Measurements from ENCODE around the gene DHRS3.

Gene DHRS3

GRCh38 chr1:12637693-12638092 is 19.7 kb upstream of the DHRS3 start:
- no peak for DNase-seq

DNA sequence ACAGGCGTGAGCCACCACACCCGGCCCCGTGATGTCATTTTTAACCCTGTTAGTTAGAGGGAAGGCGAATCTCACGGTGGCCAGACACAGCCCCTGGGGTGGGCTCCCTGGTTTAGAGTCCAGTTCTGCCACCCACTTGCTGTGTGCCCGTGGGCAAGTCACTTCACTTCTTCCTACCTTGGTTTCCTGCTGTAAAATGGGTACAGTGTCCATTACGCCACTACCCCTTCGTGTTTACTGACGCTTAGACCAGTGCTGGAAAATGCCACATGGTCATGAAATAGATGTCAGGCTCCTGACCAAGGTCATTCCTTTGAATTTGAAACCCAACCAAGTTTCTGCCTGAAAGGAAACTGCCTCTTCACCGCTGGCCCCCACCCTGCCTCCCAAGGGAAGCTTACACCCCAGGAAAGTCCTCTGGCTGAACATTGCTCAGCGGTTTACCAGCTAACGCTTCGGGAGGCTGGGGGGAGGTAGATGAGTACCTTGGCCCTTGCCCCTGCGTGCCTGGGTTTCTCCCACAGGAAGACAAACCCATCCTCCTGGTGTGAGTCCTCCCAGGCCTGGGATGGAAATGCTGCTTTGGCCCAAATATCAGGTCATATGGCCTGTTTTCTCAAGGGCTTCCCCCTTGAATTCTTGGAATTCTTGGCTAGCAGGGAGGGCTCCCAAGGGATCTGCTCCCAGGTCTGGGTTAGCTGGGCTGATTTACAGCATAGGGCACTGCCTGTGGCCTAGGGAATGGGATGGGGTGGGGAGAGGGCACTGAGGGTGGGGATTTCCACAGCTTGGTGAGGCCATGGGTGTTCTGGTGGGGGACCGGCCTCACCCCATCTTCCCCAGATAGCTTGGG is 18.3 kb upstream of the DHRS3 start:
- DNase-seq, result no peak

GRCh38 chr1:12634696-12635202 is 16.7 kb upstream of the DHRS3 start:
- no peak for DNase-seq

DNA sequence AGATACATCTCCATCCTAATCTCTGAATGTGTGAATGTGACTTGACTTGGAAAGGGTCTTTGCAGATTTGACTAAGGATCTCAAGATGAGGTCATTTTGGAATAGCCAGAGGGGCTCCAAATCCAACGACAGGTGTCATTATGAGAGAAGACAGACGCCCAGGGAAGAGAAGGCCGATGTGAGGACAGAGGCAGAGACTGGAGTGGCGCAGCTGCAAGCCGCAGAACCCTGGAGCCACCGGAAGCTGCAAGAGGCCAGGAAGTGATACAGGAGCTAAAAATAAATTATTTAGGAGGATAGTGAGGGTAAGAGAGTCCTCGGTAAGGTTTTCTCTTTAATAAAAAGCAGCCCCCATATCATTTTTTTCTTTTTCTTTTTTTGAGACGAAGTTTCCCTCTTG is 16.1 kb upstream of the DHRS3 start:
- DNase-seq, result no peak

GRCh38 chr1:12631571-12631970 is 13.6 kb upstream of the DHRS3 start:
- DNase-seq, result no peak

DNA sequence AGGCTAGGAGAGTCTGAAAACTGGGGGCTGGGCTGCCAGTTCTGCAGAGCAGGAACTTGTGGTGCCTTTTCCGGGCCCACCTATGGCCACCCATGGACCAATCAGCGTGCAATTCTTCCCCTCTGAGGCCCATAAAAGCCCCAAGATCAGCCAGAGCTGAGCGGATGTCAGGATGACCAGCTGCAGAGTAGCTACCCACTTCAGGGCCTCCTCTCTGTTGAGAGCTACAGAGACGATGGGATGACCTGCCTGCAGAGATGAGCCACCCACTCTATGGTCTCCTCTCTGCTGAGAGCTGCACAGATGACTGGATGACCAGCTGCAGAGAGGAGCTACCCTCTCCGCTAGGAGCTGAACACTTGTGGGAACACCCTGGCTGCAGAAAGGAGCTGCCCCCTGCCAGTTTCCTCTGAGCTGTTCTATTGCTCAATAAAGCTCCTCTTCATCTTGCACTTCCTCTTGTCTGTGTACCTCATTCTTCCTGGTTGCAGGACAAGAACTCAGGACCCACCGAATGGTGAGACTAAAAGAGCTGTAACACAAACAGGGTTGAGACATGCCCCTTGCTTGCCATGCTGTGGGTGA is 13.0 kb upstream of the DHRS3 start:
- no peak for DNase-seq

GRCh38 chr1:12629985-12630760 is 12.2 kb upstream of the DHRS3 start:
- no peak for DNase-seq

DNA sequence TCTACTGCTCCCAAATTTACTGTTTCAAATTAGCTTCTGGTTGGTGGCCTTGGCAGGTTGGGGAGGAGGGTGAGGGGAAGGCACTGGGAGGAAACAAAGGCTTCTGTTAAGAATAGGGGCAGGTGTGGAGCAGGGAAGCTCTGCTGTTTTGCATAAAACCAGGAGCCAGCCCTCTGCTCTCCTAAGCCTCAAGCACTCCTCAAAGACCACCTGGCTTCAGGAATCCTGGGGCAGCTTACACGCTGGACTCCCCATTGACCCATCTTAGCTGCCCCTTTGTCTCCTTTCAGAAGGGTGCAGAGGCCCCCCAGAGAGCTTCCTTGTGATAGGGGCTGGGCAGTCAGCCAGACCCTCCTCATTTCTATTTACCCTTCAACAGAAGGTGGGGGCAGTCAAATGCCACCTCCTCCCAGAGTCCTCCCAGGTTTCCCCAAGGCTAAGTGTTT is 11.5 kb upstream of the DHRS3 start:
- no peak for DNase-seq

- DNase-seq, result no peak
Measured at GRCh38 chr1:12627296-12627695, 9.3 kb upstream of the DHRS3 start.

- DNase-seq, result no peak
Measured at GRCh38 chr1:12626888-12627287, 8.9 kb upstream of the DHRS3 start.

- no peak for DNase-seq
Measured at GRCh38 chr1:12625276-12625675, 7.3 kb upstream of the DHRS3 start.

- DNase-seq, result no peak
Measured at GRCh38 chr1:12622506-12622905, 4.5 kb upstream of the DHRS3 start.

GRCh38 chr1:12621346-12622335 is 3.6 kb upstream of the DHRS3 start:
- DNase-seq, result no peak

- DNase-seq, result no peak
Measured at GRCh38 chr1:12620931-12621330, 2.9 kb upstream of the DHRS3 start.

DNA sequence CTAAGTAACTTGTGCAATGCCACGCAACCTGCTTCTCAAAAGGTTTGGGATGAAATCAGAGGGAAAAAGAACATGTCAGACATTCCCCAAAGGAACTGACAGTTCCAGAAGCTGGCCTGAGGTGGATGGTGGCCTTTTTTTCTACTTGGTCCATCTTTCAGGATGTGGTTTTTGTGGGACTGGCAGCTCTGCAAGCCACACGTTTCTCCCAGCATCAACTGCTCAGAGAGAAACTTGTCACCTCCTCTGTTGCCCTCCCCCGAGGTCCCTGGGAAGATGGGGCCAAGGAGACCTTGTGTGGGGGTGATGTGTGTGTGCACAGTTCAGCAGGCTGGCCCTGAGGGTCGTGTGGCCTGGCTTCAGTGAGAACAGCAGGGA is 2.5 kb upstream of the DHRS3 start:
- DNase-seq, result no peak

DNA sequence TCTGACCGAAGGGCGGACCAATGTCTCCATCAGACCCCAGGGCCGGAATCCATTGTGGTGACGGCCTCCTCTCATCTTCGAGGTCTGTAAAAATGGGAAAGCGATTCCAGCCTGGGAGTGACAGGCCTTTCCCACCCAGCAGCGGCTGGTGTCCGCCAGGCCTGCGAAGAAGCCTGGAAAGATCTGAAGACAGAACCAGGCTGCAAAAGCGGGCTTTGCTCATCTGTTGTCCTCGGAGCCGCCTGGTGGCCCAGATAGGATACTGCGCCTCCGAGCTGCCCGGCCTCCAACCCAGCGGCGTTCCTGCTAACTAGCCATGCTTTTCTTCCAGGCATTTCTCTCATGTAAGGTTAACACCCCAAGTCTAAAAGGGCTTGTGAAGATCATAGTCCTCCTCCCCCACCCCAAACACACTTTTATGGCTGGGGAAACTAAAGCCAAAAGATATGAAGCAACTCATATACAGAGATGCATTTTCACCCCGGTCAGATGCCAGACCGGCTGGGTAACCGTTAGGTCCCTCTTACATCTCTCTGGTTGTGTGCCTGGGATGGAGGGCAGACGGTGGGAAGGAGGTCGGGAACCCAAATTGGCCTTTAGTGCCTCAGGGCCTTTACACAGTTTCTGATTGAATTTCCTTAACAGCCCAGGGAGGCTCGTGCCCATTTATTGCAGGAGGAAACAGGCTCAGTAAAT is 1.9 kb upstream of the DHRS3 start:
- peak; percentile 40 to 49 for DNase-seq

GRCh38 chr1:12618965-12619791 is 1.2 kb upstream of the DHRS3 start:
- peak; percentile 37 to 64 for DNase-seq

GRCh38 chr1:12618661-12618964 is 603 bp upstream of the DHRS3 start:
- no peak for DNase-seq

DNA sequence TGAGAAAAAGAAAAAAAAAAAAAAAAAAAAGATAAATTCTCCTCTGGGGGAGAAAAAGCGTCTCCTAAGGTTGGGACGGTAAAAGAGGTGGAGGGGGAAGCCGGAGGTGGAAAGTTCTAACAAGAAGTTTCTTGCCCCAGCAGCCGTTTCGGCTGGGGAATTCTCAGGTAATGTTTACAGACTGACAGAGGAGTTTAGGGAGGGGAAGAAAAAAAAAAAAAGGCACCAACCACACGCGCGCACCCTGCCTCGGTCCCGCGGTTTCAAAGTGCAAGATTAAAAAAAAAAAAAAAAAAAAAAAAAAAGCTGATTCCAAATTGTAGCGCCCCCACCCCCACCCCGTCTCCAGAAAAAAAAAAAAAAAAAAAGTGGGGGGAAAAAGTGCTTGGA is 504 bp downstream of the DHRS3 start:
- no peak for DNase-seq

- DNase-seq, result no peak
Measured at GRCh38 chr1:12616709-12617373, 1.2 kb downstream of the DHRS3 start.

Data from bone marrow (tissue), 2 donors.